Adipocyte (in vitro differentiated cells): Measurements from ENCODE around the gene EIF4G1.

Experiments
- DNase-seq: peaks from one replicate; pipeline ENCODE4 v3.0.0-alpha.2; 2015; ENCODE audit warnings: low read depth
- H3K27me3 ChIP-seq: replicated peaks from 2 replicates; pipeline ENCODE4 v1.7.0; 2013; ENCODE audit warnings: mild to moderate bottlenecking, low read length, moderate library complexity; ENCODE audit not compliant: control insufficient read depth, insufficient read depth
- H3K36me3 ChIP-seq: 2 replicates; pipeline ENCODE4 v1.7.0; 2013; ENCODE audit warnings: low read length, mild to moderate bottlenecking, moderate library complexity; ENCODE audit not compliant: control insufficient read depth, insufficient read depth, severe bottlenecking
- H3K4me1 ChIP-seq: 2 replicates; pipeline ENCODE4 v1.7.0; 2013; ENCODE audit warnings: mild to moderate bottlenecking, low read length, moderate library complexity; ENCODE audit not compliant: control insufficient read depth, insufficient read depth
- H3K4me3 ChIP-seq: 2 replicates; pipeline ENCODE4 v1.7.0; 2013; ENCODE audit warnings: mild to moderate bottlenecking, low read length, moderate library complexity
- H3K9ac ChIP-seq: 2 replicates; pipeline ENCODE4 v1.7.0; 2013; ENCODE audit warnings: mild to moderate bottlenecking, low read length, moderate library complexity
- H3K9me3 ChIP-seq: 2 replicates; pipeline ENCODE4 v1.7.0; 2013; ENCODE audit warnings: mild to moderate bottlenecking, low read length, moderate library complexity; ENCODE audit not compliant: control insufficient read depth

EIF4G1 gene

DNA sequence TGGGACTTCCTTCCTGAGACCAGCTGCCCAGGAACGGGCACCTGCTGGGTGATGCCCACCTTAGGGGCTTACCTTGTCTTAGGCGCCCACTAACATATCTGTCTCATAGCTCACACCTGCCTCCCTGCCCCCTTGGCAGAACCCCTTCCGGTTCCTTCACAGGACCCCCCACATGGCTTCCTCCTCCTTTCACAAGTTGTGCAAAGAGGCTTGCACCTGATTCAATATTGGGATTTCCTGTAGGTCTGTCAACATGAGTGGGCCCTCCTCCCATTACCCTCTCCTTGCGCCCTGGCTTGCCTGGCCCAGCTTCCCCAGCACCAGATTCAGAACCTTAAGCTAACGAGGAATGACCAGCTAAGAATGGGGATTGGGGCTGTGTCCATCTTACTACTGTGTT is 63.0 kb downstream of the EIF4G1 start:
- Histone ChIP-seq H3K9ac (no peak overlapping the region), H3K4me3 (no peak overlapping the region), H3K36me3 (no peaks in the 10 kb centered on the region), H3K27me3 (peaks cover 25% of the 10 kb centered on the region), H3K4me1 (peaks cover 16% of the 10 kb centered on the region), H3K9me3 (no peaks in the 10 kb centered on the region)
- no peak for DNase-seq

DNA sequence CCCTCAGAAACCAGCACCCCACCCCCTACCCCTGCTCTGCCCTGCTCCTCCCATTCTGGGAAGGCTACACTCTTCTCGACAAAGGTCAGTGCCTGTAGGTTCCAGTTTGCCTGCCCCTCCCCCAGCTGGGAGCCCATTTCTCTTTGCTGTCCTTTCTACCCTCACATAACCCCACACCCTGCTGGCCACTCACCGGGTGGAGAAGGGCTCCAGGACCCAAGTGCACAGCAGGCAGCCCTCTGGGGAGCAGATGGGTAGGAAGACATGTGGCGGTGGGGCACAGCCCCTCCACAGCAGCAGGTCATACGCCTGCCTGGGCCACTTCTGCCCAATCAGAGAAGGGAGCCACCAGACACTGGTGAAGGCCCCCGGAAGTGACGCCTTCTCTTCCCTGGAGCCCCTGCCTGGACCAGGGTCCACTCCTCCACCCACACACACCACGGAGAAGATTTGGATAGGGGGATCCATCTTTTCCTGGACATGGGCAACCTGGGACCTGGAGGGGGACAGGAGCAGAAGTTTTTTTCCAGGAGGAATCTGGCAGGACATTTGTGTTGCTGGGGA is 63.6 kb downstream of the EIF4G1 start, which contains the start of gene THPO:
THPO (minus strand) TSS at position 326 of the 564 bp plus-strand sequence. CDS start 1,948 bp downstream, outside the sequence.
- Histone ChIP-seq H3K9ac (no peak within 1 kb of the TSS), H3K9me3 (no peaks in the 10 kb centered on the region), H3K36me3 (no peaks in the 10 kb centered on the region), H3K4me3 (no peak within 1 kb of the TSS), H3K4me1 (peaks cover 16% of the 10 kb centered on the region), H3K27me3 (peaks cover 25% of the 10 kb centered on the region)
- DNase-seq, result no peak

DNA sequence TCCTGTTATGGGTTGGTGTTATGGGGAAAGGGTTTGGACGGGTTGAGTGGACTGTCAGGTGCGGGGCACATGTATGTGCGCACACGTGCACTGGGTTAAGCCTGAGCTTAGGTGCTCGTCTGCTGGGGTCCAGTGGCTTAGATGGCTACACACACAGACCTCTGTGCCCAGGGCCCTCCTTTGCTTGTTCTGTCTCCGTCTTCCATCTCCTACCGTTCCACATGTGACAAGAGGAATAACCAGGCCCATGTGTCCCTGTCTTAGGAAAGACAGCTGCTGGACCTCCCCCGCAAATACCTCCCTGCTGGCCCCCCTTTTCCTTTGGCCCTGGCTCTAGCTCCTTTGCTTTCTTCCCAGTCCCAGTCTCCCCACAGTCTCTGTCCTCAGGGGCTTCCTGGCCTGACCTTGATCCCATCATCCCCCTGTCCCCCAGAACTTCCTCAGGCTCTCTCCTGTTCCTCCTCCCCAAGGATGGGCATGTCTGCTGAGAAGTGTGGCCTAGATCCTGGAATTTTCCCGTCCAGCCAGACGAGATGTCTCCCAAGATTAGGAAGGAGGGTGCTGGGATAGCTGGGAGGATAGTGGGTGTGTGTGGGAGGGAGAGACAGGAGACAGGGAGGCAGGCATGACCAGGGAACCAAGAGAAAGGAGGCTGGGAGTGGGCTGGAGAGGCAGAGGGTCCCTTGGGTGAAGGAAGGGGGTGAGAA is 64.4 kb downstream of the EIF4G1 start:
- Histone ChIP-seq H3K4me1 (peaks cover 9% of the 10 kb centered on the region), H3K36me3 (no peaks in the 10 kb centered on the region), H3K9me3 (no peaks in the 10 kb centered on the region), H3K9ac (no peak overlapping the region), H3K4me3 (no peak overlapping the region), H3K27me3 (peaks cover 25% of the 10 kb centered on the region)
- DNase-seq, result no peak

DNA sequence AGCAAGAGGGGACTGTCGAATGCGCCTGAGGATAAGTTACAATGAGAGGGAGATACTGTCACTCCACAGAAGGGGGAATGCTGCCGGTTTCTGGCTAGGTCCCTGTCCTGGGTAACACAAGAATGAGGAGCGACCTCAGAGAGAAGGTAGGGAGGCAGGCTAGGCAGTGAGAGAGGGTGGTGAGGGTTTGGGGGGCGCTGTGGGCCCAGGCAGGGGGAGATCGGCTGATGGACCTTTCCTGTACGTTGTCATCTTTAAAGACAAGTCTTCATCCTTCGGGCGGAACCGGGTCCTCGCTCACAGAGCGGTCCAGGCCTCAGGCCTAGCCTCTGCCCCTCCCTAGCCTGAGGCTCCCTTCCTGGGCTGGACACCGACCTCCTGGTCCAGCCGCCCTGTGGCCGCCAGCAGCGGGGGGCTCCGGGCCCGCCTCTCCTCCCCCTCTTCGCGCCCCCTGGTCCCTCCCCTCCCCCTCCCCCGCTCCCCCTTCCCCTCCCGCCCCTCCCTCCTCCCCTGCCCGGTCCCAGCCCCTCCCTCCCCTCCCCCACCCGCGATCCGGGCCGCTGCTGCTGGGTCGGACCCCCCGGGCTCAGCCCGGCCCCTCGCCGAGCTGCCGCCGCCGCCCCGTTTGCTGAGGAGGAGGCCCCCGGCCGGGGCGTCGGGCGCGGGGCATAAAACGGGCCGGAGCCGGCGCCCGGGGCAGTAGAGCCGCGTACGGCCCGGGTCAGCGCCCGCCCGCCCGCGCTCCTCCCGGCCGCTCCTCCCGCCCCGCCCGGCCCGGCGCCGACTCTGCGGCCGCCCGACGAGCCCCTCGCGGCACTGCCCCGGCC is 65.2 kb downstream of the EIF4G1 start, which contains the start of gene CHRD:
CHRD (plus strand) TSS at position 697 of the 827 bp plus-strand sequence. CDS start 265 bp downstream, outside the sequence.
- DNase-seq, result no peak
- peaks cover 25% of the 10 kb centered on the region for H3K27me3 ChIP-seq
- H3K36me3 ChIP-seq, result no peaks in the 10 kb centered on the region
- H3K9me3 ChIP-seq, result no peaks in the 10 kb centered on the region
- no peak within 1 kb of the TSS for H3K9ac ChIP-seq
- H3K4me1 ChIP-seq, result peaks cover 9% of the 10 kb centered on the region
- peak within 1 kb of the TSS; percentile 65 for H3K4me3 ChIP-seq

DNA sequence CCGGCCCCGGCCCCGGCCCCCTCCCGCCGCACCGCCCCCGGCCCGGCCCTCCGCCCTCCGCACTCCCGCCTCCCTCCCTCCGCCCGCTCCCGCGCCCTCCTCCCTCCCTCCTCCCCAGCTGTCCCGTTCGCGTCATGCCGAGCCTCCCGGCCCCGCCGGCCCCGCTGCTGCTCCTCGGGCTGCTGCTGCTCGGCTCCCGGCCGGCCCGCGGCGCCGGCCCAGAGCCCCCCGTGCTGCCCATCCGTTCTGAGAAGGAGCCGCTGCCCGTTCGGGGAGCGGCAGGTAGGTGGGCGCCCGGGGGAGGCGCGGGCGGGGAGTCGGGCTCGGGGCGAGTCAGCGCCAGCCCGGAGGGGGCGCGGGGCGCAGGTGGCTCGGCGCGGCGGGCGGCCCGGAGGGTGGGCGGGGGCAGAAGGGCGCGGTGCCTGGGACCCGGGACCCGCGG is 65.8 kb downstream of the EIF4G1 start:
- H3K27me3 ChIP-seq, result peaks cover 25% of the 10 kb centered on the region
- H3K4me1 ChIP-seq, result peaks cover 9% of the 10 kb centered on the region
- H3K4me3 ChIP-seq, result peak overlapping the region; percentile 65
- H3K36me3 ChIP-seq, result no peaks in the 10 kb centered on the region
- no peak overlapping the region for H3K9ac ChIP-seq
- DNase-seq, result peak; percentile 84
- no peaks in the 10 kb centered on the region for H3K9me3 ChIP-seq

DNA sequence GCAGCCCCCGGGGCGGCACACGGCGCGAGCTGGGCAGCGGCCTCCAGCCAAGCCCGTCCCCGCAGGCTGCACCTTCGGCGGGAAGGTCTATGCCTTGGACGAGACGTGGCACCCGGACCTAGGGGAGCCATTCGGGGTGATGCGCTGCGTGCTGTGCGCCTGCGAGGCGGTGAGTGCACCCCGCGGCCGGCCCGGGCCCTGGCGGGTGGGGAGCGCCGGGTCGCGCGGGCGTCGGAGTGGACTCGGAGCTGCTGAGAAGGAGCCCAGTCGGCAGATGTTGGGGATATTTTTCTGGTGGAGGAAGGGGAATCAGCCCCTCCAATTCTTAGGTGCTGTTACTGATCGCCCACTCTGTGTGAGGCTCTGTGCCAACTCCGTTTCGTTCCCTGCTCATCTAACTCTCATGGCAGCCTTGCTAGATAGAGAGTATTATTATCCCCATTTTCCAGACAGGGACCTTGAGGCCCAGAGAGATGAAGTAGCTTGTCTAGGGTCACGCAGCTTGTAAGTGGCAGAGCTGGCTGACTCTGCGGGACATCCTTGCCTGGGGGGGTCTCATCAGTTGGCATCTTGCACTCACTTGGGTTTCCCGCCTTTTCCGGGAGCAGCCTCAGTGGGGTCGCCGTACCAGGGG is 66.3 kb downstream of the EIF4G1 start:
- Histone ChIP-seq H3K4me1 (peaks cover 9% of the 10 kb centered on the region), H3K27me3 (peaks cover 25% of the 10 kb centered on the region), H3K9ac (no peak overlapping the region), H3K9me3 (no peaks in the 10 kb centered on the region), H3K4me3 (peak overlapping the region; percentile 65), H3K36me3 (no peaks in the 10 kb centered on the region)
- peak; percentile 18 for DNase-seq

DNA sequence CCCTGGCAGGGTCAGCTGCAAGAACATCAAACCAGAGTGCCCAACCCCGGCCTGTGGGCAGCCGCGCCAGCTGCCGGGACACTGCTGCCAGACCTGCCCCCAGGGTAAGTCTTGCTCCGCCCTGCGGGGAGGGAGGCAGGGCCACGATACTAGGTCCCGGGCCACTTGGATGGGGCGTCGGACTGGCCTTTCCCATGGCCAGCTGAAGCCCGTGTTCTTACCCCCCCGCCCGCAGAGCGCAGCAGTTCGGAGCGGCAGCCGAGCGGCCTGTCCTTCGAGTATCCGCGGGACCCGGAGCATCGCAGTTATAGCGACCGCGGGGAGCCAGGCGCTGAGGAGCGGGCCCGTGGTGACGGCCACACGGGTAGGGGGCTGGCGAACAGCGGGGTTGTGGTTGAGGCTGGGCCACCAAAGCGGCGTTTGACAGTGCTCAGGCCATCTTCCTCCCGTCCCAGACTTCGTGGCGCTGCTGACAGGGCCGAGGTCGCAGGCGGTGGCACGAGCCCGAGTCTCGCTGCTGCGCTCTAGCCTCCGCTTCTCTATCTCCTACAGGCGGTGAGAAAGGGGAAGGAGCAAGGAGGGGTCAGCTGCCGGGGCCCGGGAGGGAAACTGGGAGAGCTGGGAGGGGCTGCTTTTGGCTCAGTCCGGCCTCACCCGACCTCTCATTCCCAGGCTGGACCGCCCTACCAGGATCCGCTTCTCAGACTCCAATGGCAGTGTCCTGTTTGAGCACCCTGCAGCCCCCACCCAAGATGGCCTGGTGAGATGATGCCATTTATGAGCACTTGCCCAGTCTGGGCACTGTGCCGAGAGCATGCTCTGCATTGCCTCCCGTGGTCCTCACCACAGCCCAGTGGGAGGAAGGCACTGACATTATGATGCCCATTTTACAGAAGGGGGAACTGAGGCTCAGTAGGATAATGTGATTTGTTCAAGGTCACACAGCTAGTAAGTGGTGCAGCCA is 67.1 kb downstream of the EIF4G1 start:
- no peaks in the 10 kb centered on the region for H3K36me3 ChIP-seq
- H3K9me3 ChIP-seq, result no peaks in the 10 kb centered on the region
- no peak for DNase-seq
- H3K9ac ChIP-seq, result no peak overlapping the region
- H3K27me3 ChIP-seq, result peaks cover 25% of the 10 kb centered on the region
- peaks cover 9% of the 10 kb centered on the region for H3K4me1 ChIP-seq
- H3K4me3 ChIP-seq, result no peak overlapping the region

DNA sequence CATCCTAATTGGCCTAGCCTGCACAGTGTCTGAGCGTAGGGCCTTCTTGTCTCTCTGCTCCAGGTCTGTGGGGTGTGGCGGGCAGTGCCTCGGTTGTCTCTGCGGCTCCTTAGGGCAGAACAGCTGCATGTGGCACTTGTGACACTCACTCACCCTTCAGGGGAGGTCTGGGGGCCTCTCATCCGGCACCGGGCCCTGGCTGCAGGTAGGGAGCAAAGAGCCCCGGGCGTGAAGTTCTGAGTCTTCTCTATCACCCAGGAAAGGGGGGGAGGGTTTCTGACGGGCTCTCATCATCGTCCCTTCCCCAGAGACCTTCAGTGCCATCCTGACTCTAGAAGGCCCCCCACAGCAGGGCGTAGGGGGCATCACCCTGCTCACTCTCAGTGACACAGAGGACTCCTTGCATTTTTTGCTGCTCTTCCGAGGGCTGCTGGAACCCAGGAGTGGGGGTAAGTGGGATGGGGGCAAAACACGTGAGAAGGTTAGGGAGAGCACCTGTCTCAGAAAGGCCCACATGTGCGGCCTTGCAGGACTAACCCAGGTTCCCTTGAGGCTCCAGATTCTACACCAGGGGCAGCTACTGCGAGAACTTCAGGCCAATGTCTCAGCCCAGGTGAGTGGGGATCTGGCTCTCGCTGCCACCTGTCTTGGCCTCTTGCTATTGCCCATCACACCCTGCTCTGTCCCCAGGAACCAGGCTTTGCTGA is 68.1 kb downstream of the EIF4G1 start:
- DNase-seq, result no peak
- Histone ChIP-seq H3K9ac (no peak overlapping the region), H3K4me3 (no peak overlapping the region), H3K36me3 (no peaks in the 10 kb centered on the region), H3K4me1 (peaks cover 7% of the 10 kb centered on the region), H3K27me3 (peaks cover 25% of the 10 kb centered on the region), H3K9me3 (no peaks in the 10 kb centered on the region)

DNA sequence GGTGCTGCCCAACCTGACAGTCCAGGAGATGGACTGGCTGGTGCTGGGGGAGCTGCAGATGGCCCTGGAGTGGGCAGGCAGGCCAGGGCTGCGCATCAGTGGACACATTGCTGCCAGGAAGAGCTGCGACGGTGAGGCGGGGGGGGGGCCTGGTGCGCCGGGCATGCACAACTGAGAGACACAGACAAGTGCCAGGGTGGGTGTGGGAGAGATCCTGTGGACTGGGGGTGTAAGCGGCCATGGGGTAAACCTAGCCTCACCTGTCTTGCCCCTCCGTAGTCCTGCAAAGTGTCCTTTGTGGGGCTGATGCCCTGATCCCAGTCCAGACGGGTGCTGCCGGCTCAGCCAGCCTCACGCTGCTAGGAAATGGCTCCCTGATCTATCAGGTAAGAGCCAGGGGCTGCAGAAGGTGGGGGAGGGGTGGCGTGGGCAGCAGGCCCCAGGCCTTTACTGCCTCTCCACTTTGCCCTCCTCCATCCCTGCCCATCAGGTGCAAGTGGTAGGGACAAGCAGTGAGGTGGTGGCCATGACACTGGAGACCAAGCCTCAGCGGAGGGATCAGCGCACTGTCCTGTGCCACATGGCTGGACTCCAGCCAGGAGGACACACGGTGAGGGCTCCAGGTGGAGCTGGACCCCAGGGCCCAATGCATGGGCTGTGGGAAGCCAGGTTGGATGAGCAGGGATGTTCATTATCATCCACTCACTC is 68.8 kb downstream of the EIF4G1 start:
- Histone ChIP-seq H3K36me3 (no peaks in the 10 kb centered on the region), H3K9ac (no peak overlapping the region), H3K4me1 (no peaks in the 10 kb centered on the region), H3K27me3 (peaks cover 20% of the 10 kb centered on the region), H3K9me3 (no peaks in the 10 kb centered on the region), H3K4me3 (no peak overlapping the region)
- no peak for DNase-seq
